COLO668 (cell line): ENCODE results near the gene RBBP9.
"Not testable (repeated sequence)": the region's sequence is repeated elsewhere in the genome, so short reads cannot be mapped to it uniquely, and the experiment has no call there.

Experiments
- DNase-seq: peaks from one replicate; lab custom pipeline; 2025; ENCODE audit not compliant: unreplicated experiment; lab: John Stamatoyannopoulos, UW

RBBP9 gene

GRCh38 chr20:18496740-18497592, at the start of gene RBBP9:
Gene RBBP9 (minus strand): TSS chr20:18497225. CDS start chr20:18497167, 58 bp downstream.
- peak; percentile 90 for DNase-seq

DNA sequence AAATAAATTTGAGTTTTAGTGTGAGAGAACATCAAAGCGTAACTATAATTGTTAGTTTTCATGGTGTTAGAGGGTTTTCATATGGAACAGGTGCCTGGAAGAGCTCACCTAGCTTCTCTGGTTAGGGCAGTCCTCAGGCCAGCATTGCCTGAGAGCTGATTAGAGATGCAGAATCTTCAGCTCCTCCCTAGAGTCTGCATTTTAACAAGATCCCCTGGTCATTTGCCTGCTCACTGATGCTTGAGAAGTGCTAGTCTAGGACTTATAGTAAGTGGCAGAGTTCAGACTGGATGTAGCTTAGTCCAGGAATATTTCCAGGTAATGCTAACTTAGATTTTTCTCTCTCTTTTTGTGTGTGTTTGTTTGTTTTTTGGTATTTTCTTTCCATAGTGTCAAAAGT, 48.5 kb upstream of the RBBP9 start:
- DNase-seq = no peak

- DNase-seq = no peak
Measured at GRCh38 chr20:18543932-18544331, 46.9 kb upstream of the RBBP9 start.

DNA sequence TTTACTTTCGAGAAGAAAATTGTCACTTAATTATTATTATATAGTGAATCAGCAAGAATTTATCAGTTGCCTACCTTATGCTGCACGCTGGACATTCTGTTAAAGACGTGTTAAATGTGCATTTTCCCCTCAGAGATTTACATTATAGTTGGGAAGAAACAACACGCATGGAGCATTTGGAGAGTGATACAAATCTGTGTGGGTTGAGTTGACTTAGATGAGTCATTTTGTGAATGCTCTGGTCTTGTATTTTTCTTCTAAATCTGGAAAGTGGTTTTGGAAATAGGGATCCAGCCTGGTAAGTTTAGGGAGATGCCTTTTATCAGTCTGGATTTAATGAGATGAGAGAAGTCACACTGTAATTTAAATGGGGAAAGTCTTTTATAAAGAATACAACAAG, 46.2 kb upstream of the RBBP9 start:
- DNase-seq = no peak

GRCh38 chr20:18541741-18542140, 44.7 kb upstream of the RBBP9 start:
- no peak for DNase-seq

GRCh38 chr20:18537651-18538050, 40.6 kb upstream of the RBBP9 start:
- DNase-seq = no peak

DNA sequence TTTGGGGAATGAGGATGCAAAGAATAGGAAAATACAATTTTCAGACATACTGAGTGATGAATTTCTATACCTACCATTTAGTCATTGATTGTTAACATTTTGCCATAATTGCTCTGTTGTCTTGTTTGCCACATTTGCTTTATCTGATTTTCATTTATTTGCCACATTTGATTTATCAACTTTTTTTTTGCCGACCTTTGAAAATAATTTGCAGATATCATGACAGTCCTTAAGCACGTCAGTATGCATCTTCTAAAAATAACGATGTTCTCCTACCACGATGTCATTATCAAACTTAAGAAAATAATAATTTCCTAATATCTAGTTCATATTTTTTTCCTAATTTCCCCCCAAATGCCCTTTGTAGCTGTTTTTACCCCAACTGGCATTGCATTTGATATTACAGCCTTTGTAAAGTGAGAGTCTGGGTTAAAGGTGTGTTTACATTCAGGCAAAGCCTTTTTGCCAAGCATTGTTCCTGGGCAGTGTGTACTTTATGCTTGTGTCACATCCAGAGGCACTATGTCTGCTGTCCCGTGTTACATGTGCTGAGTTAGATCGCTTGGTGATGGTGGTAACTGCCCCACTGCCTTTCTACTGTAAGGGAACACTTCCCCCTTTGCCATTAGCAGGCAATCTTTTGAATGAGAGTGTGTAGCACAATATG, 37.1 kb upstream of the RBBP9 start:
- DNase-seq = no peak

DNA sequence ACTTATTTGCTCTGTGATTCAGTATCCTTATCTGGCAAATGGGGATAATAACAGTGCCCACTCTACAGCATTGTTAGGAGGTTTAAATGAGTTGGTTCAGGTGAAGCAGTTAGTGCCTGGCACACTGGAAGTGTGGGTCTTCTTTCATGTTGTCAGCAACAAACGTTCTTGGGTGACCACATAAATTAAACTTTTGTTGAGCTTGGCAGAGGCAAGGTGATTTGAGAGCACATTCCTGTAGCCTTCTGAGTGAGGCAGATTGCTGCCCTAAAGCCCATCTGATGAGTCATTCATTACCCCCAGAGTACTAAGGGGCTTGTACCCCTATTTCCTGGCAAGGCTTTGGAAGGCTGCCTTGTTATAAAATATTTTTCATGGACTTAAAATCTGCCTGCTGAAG, 36.5 kb upstream of the RBBP9 start:
- DNase-seq = no peak

DNA sequence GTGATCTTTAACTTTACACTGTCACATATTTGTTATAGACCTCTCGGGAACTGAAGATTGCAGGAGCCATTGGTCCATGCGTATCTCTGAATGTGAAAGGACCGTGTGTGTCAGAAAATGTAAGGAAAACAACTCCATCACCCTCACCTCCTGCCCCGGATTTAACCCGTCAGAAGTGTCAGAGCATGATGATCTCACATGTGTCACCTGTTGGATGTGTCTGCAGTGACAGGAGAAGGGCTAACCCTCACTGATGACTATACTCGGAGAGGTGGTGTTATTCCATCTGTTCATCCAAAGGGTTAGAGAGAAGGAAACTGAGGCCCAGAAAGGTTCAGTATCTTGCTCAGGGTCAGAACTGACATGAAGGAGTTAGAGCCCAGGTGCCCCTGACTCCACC, 35.6 kb upstream of the RBBP9 start:
- DNase-seq = no peak

- no peak for DNase-seq
Measured at GRCh38 chr20:18529041-18529440, 32.0 kb upstream of the RBBP9 start.

DNA sequence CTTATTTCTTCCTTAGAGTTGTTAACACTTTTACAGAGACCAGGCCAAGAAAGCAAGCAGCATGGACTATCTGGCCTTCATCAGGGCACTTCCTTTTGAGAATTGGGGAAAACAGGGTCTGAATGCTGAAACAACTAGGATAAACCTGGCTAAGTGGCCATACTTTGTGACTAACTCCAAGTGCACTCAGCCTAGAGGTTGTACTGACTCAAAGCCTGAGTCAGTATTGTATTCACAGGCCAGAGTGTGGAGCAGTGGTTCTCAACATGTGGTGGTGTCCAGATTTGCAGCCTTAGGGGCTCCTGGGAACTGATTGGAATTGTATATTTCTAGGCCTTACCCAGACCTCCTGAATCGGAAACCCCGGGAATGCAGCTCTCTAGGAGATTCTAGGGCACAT, 30.8 kb upstream of the RBBP9 start:
- no peak for DNase-seq

- DNase-seq = no peak
Measured at GRCh38 chr20:18527339-18527738, 30.3 kb upstream of the RBBP9 start.

DNA sequence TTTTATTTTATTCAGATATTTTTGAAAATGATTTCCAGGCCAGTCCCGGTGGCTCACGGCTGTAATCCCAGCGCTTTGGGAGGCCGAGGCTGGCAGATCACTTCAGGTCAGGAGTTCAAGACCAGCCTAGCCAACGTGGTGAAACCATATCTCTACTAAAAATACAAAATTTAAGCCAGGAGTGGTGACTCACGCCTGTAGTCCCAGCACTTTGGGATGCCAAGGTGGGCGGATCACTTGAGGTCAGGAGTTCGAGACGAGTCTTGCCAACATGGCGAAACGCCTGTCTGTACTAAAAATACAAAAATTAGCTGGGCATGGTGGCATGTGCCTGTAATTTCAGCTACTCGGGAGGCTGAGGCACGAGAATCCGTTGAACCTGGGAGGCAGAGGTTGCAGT, 29.7 kb upstream of the RBBP9 start:
- DNase-seq = not testable (repeated sequence)

DNA sequence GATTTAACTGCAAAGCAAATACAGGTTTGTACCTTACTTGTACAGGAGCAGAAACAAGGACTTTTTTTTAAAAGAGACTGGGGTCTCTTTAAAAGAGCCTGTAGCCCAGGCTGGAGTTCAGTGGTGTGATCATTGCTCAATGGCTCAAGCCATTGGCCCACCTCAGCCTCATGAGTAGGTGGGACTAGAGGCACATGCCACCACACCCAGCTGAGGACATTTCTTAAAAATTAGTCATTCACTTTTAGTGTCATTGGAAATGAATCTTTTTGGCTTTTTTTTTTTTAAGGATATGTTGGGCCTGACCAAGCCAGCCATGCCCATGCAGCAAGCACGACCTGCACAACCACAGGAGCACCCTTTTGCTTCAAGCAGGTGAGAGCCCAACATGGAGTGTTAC, 27.6 kb upstream of the RBBP9 start:
- DNase-seq = no peak

- no peak for DNase-seq
Measured at GRCh38 chr20:18523066-18523465, 26.0 kb upstream of the RBBP9 start.

- not testable (repeated sequence) for DNase-seq
Measured at GRCh38 chr20:18522066-18522465, 25.0 kb upstream of the RBBP9 start.

GRCh38 chr20:18515973-18516372, 18.9 kb upstream of the RBBP9 start:
- DNase-seq = no peak

DNA sequence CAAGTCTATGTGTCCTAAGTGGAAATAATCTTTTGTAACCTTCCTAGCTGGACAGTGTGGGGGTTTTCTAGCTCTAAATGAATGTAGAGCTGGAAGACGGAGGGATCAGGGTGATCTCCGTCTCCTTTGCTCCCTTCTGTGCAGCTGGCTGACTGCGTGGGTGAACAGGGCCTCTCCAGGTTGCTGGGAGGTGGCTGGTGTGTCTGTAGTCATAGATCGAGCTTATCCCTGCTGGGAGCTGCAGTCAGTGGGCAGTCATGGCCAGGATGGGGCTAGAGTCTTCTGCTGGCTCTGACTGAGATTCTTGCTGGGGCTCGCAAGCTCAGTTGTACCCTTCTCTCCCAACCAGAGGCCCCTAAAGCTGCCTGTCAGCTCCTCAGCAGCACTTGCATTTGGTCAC, 17.1 kb upstream of the RBBP9 start:
- DNase-seq = no peak

DNA sequence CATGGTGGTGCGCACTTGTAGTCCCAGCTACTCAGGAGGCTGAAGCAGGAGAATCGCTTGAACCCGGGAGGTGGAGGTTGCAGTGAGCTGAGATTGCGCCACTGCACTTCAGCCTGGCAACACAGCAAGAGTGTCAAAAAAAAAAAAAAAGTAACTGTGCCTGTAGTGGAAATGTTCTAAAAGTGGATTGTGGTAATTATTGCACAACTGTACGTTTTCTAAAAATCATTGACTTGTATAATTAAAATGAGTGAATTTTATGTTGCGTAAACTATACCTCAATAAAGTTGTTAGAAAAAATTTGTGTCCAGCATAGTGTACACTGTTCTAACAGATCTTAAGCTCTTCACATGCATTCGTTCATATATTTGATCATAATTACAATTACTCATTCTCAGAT, 16.2 kb upstream of the RBBP9 start:
- DNase-seq = no peak

DNA sequence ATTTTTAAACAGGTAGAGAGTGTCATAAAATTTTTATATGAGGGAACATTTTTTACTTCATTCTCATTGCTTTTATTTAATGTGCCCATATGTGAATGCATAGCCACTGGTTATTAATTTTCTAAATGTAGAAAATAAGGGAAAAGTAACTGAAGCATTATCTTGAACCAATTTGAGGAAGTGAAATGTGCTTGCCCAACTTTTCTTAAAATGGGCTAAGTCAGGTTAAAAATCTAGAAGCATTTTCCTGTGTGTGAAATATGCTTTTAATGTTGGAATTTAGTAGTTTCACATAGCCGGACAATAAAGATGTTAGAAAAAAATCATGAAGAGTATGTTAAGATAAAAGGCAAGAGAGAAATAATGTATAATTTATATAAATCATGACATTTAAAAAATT, 14.5 kb upstream of the RBBP9 start:
- DNase-seq = no peak

GRCh38 chr20:18507218-18508191, 10.5 kb upstream of the RBBP9 start, which contains the start of gene SEC23B:
Gene SEC23B (plus strand): TSS chr20:18507940. CDS start chr20:18510836, 2,896 bp downstream.
- DNase-seq = peak; percentile 96
